Tibial nerve (tissue), 3 donors: ENCODE data around the gene MICAL2.

ENCODE experiments used
- CTCF ChIP-seq, 5 experiments: fragments of 200-600 bp in 3 of 5; fragments of 450-650 bp in 2 of 5; sonication (generic) in 3 of 5; IDR thresholded peaks; one replicate each; pipeline ENCODE4 v1.5.1; 2016 to 2019; ENCODE audit warnings: antibody characterized with exemption in 5 of 5, mild to moderate bottlenecking in 3 of 5, moderate library complexity in 2 of 5
- POLR2A ChIP-seq, 2 donors: fragments of 450-650 bp; IDR thresholded peaks; one replicate each; pipeline ENCODE4 v1.6.1; 2017; ENCODE audit warnings: antibody characterized with exemption in 2 of 2, mild to moderate bottlenecking in 2 of 2, moderate library complexity in 2 of 2

DNA sequence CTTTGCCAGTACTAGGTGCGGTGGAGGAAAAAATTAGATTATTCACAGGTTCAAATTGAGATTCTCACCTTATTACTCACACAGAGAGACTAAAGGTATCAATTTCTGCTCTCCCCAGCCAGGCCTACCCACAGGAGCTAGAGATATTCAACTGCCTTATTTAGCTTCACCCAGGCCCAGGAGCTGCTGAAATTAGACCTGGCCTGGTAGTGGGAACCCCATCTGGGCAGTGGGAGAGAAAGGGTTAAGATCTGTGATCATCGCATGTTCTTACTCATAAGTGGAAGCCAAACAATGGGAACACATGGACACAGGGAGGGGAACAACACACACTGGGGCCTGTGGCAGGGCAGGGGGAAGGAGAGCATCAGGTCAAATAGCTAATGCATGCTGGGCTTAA lies 20.9 kb upstream of the MICAL2 start:
- TF ChIP-seq CTCF (IDR thresholded peaks at IDR 0.05) (no peak), POLR2A (IDR thresholded peaks at IDR 0.05) (no peak)
